ENCODE data around the gene ANKRD13D. TPM values are rescaled to one million over a fixed set of nuclear protein-coding genes. Genes with fewer than 3 reads are reported as not detected.
"Not testable (repeated sequence)": the region's sequence is repeated elsewhere in the genome, so short reads cannot be mapped to it uniquely, and the experiment has no call there.

The ANKRD13D gene
- polyA plus RNA-seq, 3 donors = 27.6 to 53.8 (median 44.8) TPM

DNA sequence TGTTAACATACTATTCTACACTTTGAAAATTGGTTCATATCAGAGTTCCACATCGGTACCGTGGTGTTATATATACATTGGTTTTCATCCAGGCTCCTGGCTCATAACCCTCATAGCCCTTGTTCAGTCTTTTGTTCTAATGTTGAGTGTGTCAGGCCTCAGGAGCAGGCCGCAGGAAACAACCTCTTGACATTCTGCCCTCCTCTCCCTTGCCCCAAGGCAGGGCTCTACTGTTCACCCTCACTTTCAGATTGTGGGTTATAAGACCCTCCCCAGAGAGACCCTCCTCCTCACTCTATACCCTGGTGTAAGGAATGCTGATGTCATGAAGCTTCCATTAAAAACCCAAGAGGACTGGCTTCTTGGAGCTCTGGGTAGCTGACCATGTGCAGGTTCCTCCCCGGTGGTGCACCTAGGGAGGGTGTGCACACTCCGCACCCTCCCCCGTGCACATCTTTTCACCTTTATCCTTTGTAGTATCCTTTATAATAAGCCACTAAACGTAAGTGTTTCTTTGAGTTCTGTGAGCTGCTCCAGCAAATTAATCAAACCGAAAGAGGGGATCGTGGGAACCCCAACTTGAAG lies 26.3 kb downstream of the ANKRD13D start:
- no peak for DNase-seq

DNA sequence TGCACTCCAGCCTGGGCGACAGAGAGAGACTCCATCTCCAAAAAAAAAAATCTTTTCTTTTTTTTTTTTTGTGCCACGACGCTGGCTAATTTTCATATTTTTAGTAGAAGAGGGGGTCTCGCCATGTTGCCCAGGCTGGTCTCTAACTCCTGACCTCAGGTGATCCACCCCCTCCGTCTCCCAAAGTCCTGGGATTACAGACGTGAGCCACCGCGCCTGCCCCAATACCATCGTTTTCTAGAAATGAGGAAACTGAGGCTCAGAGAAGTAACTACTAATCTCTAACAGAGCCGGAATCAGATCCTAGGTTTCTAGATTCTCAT lies 27.7 kb downstream of the ANKRD13D start:
- no peak for DNase-seq

DNA sequence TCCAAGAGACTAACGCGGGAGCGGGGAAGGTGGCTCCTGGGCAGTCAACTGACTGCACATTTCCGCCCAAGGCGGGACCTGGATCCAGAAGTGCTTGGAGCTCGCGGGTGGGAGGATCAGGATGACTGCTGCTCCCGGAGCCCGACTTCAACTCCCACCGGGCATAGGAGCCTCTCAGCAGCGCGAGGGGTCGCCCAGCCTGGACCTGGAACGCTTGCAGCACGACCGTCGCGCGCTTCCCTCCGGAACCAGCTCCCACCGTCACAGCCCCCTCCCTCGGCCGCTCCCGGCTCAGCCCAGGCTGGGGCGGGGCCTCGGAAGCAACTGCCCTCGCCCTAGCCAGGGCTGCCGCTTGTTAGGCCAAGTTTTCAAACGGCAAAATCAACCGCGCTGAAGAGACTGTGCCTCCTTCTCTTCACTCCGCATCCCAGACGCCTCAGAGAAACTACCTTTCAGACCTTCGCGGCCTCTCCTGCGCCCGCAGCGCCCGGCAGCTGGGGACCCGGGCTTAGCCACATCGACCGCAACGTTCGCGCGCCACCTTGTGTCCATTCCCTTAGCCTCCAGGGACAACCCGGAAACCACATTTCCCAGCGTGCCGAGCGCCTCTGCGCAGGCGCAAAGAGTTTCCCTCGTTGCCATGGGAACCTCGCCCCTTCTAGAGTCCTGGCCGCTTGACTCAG lies 28.2 kb downstream of the ANKRD13D start:
- DNase-seq = peak; percentile 98

DNA sequence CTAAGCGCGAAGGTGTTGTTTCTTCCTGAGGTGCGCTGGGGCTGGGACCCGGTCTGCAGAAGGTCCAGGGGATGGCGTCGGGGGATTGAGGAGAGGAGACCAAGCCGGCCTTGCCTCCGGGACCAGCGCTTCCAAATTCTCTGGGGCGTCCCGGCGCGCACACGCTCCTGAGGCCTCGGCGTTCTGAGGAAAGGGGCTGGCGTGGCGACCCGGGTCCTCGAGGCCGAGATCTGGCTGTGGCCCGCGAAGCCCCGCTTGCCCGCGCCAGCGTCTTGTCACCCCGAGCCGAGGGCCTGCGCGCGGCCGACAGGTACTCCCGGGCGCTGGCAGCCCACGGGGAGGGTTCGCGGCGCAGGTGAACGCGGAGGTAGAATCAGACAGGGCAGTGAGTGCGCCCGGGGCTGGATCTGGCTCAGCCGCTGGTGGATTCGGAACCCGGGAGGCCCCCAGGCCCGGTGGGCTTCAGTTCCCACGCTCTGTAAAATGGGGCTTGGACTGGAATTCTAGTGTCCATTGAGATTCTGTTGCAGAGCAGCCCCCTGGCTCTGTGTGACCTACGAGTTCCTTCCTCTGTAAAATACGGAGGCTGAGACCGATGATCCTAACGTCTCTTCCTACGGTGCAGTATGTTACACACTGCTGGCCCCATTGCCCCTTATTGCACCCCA lies 28.9 kb downstream of the ANKRD13D start:
- no peak for DNase-seq

DNA sequence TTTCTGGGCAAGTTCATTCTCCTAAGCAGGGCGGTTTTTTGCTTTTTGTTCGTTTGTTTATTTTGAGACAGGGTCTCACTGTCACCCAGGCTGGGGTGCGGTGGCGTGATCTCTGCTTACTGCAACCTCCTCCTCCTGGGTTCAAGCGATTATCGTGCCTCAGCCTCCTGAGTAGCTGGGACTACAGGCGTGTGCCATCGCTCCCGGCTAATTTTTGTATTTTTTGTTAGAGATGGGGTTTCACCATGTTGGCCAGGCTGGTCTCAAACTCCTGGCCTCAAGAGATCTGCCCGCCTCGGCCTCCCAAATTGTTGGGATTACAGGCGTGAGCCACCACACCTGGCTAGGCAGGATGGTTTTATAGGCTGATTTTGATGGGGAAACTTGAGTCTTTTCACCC lies 29.8 kb downstream of the ANKRD13D start:
- not testable (repeated sequence) for DNase-seq

DNA sequence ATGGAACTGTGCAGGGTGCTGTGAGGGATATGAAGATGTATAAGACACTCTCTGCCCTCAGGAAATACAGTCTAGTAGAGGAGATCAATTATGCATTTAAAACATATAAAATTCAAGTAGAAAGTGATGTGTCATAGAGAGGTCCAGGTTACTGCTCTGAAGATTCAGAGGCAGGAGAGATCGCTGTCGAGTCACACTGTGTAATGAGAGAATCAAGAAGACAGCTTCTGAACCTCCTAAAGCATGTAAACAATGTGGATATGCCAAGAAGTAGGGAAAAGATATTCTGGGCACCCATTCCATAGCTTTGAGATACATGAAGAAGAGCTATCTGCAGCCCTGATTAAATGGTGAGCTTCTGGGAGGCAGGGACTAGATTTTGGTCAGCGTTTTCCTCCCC lies 30.9 kb downstream of the ANKRD13D start:
- DNase-seq = no peak

DNA sequence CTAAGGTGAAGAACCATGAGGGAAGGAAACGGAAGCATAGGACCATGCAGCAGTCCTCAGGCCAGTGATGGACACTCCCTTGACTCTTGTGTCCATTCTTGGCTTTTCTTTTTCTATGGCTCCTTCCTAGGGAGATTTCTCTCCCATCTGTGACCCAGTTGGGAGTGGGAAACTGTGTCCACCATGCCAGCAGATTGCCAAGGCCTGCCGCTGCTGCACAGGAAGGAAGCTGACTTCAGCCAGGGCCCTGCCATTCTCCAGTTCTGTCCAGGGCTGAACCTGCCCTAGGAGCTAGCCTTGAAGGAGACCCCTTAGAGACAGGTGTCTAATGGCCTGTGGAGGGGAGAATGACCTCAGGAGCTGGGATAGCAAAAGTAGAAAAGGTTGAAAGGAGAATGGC lies 31.6 kb downstream of the ANKRD13D start:
- no peak for DNase-seq

DNA sequence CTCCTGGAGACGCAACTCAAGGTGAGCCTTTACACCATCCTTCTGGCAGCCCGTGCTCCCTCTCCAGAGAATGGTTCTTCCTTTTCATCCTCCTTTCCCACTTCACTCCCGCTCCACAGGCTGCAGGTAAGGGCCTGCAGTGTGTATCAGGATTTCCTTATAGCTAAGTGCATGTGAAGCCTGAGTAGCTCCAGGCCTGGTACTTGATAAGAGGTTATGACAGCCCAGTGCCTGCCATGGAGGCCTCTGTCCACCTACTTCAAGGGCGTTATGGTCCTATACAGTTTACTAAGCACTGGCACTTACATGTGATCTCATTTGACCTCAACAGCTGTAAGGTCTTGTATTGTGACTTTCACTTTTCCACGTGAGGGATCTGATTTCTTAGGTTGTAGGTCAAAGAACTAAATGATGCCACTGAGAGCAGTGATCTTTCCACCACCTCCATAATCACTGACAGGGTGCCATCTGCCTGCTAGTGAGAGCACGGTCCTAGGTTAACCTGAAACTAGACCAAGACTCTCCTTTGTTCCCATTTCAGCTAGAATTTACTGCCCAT lies 32.3 kb downstream of the ANKRD13D start:
- no peak for DNase-seq

DNA sequence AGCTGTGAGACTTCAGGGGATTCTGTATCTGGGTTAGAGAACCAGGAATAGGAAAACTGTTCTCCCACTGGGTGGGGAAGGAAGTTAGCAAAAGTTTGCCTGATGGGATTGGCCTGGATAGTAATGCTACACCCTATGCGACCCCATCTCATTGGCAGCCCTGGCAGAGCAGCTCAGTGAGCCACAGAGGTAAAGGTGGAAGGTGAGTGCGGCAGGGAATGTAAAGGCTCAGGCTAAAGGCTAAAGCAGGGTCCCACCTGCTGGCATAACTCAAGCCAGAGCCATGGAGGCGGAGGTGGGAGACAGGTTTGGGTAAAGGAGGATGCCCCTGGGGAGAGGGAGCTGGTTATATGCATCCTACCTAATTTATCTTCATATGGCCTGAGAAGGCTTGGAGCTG lies 32.9 kb downstream of the ANKRD13D start:
- no peak for DNase-seq

DNA sequence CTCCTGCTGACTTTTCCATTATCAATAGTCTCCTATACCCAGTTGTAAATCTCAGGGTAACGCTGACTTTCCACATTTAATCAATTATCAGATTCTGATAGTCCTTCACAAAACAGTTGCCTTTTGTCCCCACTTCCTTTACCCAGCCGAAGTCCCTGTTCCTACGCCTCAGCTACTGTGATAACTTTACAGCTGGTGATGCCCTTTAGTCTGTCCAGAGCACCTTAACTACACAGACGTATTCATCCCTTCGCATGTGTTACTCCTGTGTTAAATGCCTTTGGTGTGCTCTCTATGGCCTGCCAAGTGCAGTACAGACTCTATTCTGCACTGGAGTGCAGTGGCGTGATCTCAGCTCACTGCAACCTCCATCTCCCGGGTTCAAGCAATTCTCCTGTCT lies 34.4 kb downstream of the ANKRD13D start:
- DNase-seq = no peak

DNA sequence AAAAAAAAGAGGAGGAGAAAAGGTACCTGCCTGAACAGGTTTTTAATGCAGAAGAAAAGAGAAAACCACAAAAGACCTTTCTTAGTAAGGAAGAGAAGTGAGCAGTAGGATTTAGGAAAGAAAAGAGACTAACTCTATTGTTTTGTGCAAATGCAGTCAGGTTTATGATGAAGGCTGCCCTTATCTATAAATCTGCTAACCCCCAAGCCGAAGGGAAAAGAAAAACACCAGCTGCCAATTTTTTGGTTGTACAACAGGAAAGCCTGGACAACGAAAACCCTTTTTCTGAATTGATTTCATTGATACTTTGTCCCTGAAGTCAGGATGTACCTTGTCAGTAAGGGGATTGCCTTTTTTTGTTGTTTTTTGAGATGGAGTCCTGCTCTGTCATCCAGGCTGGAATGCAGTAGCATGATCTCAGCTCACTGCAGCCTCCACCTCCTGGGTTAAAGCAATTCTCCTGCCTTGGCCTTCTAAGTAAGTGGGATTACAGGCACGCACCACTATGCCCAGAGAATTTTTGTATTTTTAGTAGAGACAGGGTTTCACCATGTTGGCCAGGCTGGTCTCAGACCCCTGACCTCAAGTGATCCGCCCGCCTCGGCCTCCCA lies 43.1 kb downstream of the ANKRD13D start:
- no peak for DNase-seq

DNA sequence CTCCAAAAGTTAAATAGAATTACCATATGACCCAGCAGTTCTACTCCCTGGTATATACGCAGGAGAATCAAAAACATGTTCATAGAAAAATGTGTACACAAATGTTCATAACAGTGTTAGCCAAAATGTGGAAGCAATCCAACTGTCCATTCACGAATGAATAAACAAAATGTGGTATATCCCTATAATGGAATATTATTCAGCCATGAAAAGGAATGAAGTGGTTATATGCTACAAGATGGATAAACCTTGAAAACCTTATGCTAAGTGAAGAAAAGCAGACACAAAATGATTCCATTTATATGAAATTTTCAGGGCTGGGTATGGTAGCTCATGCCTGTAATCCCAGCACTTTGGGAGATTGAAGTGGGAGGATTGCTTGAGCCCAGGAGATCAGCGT lies 48.2 kb downstream of the ANKRD13D start:
- DNase-seq = no peak

DNA sequence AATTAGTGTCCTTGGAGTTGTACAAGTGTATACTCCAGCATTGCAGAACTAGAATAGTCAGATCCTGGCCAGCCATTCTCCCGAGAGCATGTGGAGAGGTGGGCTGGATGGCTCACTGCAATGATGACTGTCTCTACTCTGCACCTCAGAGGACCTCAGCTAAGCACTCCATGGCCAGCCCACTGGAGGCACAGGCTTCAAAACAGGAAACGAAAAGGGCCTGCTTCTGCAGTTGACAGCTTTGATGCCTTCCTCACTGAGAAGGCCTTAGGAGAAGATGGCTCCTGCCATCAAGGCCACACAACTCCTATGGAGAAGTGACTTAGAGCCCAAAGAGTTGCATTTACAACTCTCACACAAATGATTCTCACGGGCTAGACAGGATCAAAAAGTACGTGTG lies 55.2 kb downstream of the ANKRD13D start:
- no peak for DNase-seq

DNA sequence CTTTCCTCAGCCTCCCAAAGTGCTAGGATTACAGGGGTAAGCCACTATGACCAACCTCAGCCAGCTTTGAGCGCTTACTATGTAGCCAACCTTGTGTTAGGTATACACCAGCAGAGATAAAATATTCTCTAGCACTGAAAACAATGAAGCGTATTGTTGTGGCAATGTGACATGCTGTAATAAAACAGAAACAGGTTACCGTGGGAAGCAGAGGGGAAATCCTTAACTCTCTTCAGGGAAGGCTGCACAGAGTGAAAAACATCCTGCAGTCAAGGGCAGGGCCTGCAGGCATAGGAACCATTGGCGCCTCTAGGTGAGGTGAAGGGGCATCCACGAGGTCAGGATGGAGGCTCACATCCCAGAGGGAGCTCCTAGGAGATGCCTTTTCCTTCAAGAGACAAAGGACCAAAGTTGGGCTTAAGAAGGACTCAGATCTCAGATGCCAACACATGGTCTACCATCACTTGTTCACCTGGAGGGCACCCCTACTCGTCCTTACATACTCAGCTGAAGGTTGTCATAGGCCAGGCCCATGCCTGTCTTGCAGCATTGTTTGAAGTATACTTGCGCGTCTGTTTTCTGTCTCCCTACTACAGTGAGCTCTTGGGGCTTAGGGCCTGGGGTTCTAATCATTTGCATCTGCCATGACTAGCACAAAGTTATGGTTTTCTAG lies 56.3 kb downstream of the ANKRD13D start:
- no peak for DNase-seq

DNA sequence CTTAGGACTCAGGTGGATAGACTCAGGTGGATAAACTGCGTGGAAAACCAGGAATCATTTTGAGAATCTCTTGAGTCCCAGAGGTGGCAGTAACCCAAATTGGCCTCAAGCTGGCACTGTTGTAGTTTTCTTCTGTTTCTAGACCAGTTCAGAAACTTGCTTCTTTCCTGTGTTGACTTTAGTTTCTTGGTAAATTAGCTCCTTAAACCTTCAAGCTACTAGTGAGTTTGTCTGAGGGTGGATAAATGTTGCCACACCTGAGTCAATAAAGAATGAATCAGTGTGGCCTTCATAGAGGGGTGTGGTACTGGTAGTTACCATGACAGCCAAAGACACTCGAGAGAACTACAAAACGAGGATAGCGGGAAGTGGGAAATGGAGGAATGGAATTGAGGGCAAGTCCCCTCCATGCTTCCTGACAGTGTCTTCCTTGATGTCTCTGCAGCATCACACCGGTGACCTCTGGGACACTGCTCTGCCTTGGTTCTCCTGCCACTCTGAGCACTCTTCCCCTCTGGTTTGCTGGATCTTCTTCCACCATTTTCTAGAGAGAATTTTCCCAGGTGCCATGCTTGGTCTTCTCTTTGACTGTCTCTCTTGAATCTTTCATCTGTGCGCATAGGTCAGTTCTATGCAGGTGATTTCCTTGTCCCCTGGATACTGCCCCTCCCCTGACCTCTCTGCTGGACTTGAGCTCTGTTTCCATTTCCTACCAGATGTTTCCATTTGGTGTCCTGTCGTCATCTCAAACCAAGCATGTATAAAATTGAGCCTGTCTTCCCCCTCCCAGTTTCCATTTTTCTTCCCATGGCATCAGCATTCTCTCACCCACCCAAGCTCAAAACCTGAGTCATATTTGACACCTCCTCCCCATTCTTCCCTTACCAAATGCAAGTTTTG lies 57.1 kb downstream of the ANKRD13D start:
- DNase-seq = no peak

DNA sequence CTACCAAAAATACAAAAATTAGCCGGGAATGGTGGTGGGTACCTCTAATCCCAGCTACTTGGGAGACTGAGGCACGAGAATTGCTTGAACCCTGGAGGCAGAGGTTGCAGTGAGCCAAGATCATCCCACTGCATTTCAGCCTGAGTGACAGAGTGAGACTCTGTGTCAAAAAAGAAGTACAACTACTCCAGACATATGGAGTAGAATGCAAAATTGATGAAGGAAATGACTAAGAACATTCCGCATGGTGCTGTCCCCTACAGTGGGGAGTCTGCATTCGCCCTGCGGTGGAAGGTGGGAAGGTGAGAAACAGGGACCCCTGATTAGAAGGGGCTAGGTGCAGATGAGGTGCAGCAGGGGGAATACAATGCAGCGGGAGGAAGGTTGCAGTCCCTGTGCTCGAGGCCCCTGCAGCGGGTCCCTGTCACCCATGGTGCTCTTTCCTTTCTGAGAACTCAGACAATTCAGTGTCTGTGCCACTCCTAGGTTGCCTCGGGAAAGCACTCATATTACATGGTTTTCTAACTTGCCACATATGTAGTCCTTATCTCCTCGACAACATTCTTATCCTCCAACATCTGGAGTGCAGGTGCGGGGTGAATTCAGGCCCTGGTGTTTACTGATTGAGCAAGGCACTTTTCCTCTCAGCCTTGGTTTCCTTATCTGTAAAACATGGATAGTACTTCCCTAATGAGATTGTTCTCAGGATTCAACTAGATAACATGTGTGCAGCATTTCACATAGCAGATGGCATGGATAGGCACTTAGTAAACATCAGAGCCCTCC lies 59.1 kb downstream of the ANKRD13D start:
- no peak for DNase-seq

DNA sequence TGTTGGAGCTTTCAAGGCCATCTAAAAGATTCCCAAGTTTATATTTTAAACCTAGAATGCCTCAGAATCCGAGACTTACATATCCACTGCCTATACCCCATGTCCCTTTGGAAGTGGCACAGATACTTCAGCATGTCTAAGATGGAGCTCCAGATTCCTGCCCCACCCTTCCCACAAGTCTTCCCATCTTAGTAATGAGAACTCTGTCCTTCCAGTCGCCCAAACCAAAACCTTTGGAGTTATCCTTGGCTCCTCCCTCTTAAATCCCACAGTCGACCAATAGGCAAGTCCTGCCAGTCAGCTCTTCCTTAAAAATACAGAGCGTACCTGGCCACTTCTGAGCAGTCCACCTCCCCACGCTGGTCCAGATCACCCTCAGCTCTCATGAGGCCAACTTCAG lies 59.9 kb downstream of the ANKRD13D start:
- no peak for DNase-seq

DNA sequence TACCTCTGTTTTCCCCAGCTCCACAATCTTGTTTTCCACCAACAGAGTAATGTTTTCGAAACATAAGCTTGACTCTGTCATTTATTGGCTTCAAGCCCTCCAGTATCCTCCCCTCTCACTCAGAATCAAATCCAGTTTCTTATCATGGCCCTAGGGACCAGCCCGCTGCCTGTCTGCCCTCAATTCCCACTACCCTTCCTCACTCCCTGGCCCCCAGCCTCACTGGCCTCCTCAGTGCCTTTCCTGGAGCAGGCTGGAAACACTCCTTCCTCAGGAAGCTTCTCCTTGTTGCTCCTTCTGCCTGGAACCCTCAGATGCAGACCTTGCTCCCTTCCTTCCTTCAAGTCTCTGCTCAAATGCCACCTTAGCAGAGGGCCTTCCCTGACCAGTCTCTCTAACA lies 60.4 kb downstream of the ANKRD13D start:
- no peak for DNase-seq

DNA sequence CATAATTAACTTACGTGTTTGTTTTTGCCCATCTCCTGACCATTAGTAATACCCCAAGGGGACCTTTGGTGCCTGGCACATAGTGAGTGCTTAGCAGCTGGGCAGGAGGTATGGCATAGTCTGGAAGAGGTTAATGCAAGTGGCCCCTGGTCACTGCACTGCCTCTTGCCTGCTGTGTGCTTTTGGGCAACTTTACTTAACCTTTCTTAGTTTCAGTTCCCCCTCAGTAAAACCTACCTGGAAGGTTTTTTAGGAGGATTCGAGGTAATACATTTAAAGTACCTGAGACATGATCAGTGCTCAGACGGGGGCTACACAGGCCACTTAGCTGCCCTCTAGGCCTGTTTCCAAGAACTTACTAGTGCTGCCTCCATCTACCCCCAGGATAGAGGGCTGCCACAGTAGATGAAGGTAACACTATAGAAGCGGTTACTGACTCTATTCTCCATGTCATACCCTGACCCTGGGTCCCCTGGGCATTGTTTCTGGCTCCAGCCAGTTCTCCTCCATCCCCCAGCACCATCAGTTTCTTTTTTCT lies 60.9 kb downstream of the ANKRD13D start:
- DNase-seq = no peak
